Activated CD8-positive, alpha-beta memory T cell treated with anti-CD3 and anti-CD28 coated beads, Interleukin-2, amount 50 U/mL, for 48 hours (primary cell): ENCODE data around the gene LYPD4.

Experiments
- DNase-seq: peaks from one replicate; pipeline ENCODE4 v3.0.0-alpha.2; 2020

Gene LYPD4

GRCh38 chr19:41872775-41873647, 28.5 kb upstream of the LYPD4 start:
- DNase-seq: no peak

- DNase-seq: peak; percentile 65
These were observed 27.9 kb upstream of the LYPD4 start for GRCh38 chr19:41872384-41872774.

DNA sequence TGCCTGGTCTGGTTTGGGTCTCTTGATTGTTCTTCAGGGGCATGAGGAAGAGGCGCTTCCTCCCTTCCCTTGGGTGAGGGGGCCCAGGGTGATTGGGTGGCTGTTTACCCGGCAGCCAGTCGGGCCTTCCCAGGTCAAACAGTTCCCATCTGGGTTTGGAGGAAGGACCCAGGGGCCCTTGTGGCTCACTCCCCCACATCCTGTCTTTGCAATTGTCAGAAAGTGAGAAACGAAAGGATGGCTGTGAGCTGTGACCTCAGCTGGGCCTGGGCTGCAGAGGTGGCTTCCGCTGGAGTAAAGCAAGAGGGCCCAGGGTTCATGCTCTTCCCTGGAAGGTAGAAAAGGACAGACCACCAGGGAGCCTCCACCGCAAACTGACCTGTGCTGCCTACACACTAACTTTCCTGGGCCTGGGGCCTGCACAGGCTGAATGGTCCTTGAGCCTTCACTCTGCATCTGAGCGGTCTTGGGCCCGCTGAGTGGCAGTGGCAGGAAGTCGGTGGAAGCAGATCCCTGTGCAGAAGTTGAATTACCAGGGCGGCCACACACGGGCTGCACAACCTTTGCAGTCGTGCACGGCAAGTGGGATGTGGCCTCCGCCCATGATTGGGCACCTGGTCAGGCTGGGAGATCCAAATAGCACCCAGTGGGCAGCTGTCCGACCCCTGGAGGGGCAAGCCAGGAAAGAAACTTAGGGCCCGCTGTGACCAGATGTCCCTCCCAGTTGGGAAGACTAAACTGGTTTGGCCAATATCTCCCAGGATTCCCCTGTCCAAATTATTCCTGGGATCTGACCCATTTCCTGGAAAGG, 27.3 kb upstream of the LYPD4 start:
- DNase-seq: no peak

- DNase-seq: peak; percentile 65
These were observed 26.0 kb upstream of the LYPD4 start for GRCh38 chr19:41870401-41870873.

DNA sequence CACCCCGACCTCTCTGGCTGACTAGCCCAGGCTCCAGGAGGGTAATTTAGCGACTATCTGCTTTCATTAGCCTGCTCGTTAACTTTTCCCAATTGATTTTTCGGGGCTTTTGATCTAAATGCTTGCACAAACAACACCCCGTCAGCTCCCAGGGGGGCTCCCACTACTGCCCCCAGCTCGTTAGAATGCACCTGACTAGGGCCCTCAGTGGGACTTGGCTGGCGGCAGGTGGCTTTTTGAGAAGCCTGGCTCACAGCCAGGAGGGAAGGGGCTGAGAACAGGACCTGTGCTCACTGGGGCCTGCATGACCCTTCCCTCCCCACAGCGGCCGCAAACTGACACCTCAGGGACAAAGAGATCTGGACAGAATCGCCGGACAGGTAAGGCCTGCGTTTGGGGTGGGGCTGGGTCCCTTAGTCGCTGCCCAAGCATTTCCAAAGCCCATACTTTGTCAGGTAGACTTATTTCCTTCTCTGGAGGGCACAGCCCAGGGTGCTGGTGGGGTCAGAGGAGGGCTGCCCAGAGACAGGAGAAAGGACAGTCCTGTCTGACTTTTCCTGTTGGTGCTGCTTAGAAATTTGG, 25.0 kb upstream of the LYPD4 start:
- DNase-seq: no peak

GRCh38 chr19:41868989-41869300, 24.5 kb upstream of the LYPD4 start:
- no peak for DNase-seq

GRCh38 chr19:41868120-41868988, 23.9 kb upstream of the LYPD4 start:
- DNase-seq: peak; percentile 68

GRCh38 chr19:41866284-41866683, 21.8 kb upstream of the LYPD4 start:
- peak; percentile 72 for DNase-seq

DNA sequence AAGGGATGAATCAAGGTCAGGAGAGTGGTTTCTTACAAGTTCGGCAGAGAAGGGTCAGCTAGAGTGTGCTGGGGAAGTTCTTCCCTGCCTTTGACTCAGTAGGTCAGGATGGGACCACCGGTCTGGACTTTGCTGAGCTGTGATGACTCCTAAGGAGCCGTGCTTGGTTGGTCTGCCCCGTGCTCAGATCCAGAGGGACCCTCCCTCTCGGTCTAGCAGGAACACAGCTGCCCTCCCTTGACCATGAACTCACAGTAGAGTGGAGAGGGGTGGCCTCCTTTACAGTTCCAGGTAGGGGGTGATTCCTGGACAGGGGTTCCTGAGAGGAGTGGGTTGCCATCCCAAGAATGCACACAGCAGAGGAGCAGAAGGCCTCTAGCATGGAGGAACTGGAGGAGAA, 19.9 kb upstream of the LYPD4 start:
- no peak for DNase-seq

- DNase-seq: no peak
These were observed 18.9 kb upstream of the LYPD4 start for GRCh38 chr19:41863209-41863931.

- DNase-seq: no peak
These were observed 18.0 kb upstream of the LYPD4 start for GRCh38 chr19:41862445-41862986.

- no peak for DNase-seq
These were observed 17.4 kb upstream of the LYPD4 start for GRCh38 chr19:41861846-41862245.

GRCh38 chr19:41861116-41861768, 16.8 kb upstream of the LYPD4 start:
- peak; percentile 66 for DNase-seq

DNA sequence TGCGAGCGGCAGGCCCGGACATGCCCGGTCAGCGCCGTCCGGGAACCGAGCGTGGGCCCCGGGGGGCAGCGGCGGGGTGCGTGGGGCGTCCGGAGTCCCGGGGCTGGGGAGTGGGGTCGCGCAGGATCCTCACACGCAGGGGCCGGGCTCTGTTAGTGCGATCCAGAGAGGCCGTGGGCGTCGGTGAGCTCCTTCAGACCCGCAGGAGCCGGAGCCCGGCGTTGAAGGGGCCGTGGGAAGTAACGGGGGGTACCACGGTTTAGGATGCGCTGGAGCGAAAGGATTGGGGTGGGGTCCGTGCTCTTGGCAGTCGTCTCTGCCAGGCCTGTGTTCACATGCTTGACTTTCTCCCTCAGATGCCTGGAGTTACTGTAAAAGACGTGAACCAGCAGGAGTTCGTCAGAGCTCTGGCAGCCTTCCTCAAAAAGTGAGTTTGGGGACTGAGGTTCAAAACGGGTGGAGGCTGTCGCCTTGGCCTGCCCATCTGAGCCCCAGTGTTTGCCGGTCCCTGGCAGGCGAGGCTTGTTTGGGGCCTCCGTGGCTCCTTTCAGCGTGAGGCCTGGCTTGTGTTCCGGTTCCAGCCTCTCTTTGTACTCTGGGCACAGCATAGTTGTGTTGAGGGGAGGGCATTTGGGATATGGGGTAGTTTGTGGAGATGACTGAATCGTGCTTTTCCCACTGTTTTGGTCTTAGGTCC, 16.1 kb upstream of the LYPD4 start:
- DNase-seq: no peak

GRCh38 chr19:41859618-41860418, 15.3 kb upstream of the LYPD4 start, which contains the start of gene RPS19:
RPS19 (plus strand) TSS chr19:41860255; CDS start chr19:41860775, 520 bp downstream.
- DNase-seq: peak; percentile 99

DNA sequence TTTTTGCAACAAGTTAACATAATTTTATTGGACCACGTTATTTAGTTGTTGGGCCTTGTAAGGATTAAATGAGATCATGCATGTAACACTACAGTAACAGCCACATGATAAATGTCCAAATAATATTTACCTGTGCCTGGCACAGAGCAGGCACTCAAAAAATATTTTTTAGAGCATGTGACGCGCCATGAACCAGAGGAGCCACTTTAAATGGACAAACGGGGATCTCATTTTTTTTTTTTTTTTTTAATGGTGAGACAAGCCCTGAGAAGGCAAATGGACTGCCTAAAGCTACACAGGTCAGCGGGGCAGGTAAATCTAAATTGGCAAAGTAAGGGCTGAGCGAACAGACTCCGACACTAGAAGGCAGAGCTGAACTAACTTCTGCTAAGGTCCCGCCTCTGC, 14.7 kb upstream of the LYPD4 start:
- DNase-seq: no peak

DNA sequence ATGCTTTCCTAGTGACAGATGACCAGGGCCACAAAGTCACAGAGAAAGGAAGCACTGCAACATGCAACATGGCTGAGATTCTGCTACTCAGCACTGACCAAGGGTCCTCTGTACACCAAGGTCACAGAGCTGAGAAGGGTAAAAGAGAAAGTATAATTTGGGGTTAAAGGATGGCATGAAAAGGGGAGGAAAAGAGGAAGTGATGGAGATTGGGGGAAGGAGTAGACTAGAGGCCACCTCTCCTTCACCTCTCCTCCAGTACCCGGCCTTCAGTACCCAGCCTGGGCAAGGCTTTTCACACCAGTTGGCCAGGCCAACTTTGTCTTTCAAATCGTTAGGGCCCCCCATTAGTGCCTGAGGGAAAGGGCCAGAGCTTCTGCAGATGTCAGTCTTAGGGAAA, 9.3 kb upstream of the LYPD4 start:
- no peak for DNase-seq

- no peak for DNase-seq
These were observed 8.9 kb upstream of the LYPD4 start for GRCh38 chr19:41853344-41853743.

DNA sequence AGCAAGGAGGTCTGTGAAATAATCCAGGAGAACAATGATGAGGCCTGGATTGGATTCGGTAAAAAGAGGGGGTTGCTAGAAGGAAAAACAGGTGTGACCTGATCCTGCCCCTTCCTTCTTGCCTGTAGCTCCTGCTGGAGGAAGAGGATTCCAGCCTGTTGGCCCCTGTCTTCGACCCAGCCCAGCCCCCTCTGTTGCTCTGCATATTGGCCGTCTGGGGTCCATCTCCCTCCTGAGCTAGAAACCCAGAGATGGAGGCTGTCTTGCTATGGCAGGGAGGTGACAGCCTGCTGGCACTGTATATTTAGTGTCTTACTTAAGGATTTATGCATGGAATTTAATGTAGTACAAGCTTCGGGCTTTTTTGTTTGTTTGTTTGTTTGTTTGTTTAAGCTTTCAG, 7.0 kb upstream of the LYPD4 start:
- DNase-seq: no peak

DNA sequence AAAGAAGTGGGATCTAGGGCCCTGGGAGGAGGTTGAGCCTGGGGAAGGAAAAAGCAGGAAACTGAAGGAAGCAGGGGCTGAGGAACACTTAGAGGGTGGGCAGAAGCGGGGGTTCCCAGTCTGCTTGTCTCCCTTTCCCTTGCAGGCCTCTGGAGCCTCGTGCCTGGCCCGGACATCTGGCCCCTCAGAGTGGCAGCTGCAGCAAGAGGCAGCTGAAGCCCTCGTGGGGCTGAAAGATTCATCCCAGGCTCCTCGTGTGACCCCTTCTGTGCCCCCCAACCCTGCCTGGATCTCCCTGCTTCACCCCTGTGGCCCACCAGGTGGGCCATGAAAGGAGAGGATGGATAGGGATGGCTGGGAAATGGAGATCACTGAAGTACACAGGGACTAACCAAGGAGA, 5.9 kb upstream of the LYPD4 start:
- DNase-seq: no peak
